AG09309 (cell line): ENCODE measurements around the gene RUNX2.

Experiments
- DNase-seq: peaks from one replicate; pipeline ENCODE4 v3.0.0-alpha.2; 2010; ENCODE audit warnings: low read depth
- H3K4me3 ChIP-seq: 2 replicates; pipeline ENCODE4 v1.5.1; 2011; ENCODE audit warnings: mild to moderate bottlenecking, low read depth, low read length, moderate library complexity; ENCODE audit not compliant: control insufficient read depth
- TF ChIP-seq, protein P1 (sequence below): IDR thresholded peaks from 2 replicates; pipeline ENCODE4 v1.5.1; 2011; ENCODE audit warnings: mild to moderate bottlenecking, low read depth, low read length, inconsistent platforms; ENCODE audit not compliant: insufficient read depth, control insufficient read depth; ENCODE audit errors: missing control alignments

Gene RUNX2

DNA sequence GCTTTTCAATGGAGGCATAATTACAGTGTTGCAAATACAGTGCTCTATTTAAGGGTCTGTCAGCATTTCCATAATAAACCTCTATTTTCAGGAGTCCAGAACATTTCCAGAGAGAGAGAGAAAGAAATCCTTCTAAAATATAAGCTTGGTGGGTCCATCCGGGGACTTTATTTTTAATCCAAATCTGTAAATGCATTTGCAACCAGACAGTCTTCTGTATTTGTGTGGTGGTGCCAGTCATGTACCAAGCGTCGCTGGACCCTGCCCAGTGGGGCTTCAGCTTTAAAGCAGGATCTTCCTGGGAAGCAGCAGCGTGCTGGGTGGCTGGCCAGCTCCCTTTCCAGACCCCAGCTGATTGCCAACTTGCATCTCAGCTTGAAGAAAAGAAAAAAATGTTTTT is 306.1 kb downstream of the RUNX2 start:
- TF ChIP-seq, protein P1, sequence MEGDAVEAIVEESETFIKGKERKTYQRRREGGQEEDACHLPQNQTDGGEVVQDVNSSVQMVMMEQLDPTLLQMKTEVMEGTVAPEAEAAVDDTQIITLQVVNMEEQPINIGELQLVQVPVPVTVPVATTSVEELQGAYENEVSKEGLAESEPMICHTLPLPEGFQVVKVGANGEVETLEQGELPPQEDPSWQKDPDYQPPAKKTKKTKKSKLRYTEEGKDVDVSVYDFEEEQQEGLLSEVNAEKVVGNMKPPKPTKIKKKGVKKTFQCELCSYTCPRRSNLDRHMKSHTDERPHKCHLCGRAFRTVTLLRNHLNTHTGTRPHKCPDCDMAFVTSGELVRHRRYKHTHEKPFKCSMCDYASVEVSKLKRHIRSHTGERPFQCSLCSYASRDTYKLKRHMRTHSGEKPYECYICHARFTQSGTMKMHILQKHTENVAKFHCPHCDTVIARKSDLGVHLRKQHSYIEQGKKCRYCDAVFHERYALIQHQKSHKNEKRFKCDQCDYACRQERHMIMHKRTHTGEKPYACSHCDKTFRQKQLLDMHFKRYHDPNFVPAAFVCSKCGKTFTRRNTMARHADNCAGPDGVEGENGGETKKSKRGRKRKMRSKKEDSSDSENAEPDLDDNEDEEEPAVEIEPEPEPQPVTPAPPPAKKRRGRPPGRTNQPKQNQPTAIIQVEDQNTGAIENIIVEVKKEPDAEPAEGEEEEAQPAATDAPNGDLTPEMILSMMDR = no peak
- H3K4me3 ChIP-seq = no peak overlapping the region
- DNase-seq = no peak

GRCh38 chr6:45635284-45635867 is 307.2 kb downstream of the RUNX2 start:
- no peak for DNase-seq
- TF ChIP-seq, protein P1 = no peak

GRCh38 chr6:45637056-45637455 is 308.9 kb downstream of the RUNX2 start:
- TF ChIP-seq, protein P1 = no peak
- no peak overlapping the region for H3K4me3 ChIP-seq
- DNase-seq = no peak

More at GRCh38 chr6:45635284-45635867, 307.2 kb downstream of the RUNX2 start:
- H3K4me3 ChIP-seq = no peak overlapping the region

DNA sequence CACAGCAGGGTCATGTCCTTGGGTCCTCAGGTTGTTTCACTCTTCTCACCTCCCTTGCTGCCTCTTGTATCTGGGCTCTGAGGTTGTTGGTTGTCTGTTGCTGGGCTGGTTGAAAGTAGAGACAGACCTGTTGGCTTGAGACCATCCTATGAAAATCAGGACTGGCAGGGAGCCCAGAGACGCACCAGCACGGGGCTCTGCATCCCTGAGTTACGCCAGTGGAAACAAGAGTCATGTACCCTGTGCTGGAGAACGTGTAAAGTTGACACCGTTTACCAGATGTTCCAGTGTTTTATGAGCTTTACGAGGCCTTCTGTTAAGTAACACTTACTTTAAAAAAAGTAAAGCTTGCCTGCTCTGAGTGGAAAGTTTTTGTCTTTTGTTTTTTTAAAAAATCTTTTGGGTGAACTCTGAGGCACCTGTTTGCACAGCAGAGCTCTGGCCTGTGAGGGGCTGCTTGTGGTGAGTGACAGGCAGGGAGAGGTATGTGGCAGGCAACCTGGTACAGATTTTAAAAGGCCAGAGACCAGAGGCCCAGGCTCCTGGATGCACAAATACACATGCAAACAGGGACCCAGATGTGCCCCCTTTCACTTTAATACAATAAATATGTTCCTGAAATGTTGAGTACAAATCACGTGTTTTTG is 309.6 kb downstream of the RUNX2 start:
- H3K4me3 ChIP-seq = no peak overlapping the region
- no peak for DNase-seq
- TF ChIP-seq, protein P1 = no peak

- TF ChIP-seq, protein P1 = no peak
- H3K4me3 ChIP-seq = no peak overlapping the region
- no peak for DNase-seq
Measured at GRCh38 chr6:45640081-45640491, 312.0 kb downstream of the RUNX2 start.

DNA sequence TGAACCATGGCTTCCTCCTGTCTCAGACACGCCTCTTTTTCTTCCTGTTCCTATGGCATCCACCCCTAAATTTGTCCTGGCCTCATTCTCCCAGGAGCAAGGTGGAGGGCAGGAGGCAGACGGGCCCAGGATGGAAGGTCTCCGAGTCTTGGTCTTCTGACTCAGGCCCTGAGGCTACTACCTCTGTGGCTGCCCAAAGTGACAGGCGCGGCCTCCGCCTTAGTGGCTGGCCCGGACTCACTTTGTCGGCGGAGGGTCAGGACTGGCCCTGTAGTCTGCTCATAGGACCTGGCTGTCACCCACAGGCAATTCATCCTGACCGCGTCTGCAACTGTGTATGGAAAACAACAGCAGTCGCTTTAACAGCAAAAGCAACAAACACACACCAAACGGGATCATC is 312.7 kb downstream of the RUNX2 start:
- no peak overlapping the region for H3K4me3 ChIP-seq
- no peak for DNase-seq
- TF ChIP-seq, protein P1 = no peak
